ENCODE measurements around the gene SALL1. TPM values are rescaled to one million over a fixed set of nuclear protein-coding genes. Genes with fewer than 3 reads are reported as not detected.

The SALL1 gene
- total and polyA plus RNA-seq, 9 of the 15 experiments (the other 6 are each of a cell fraction or from before 2014, with no cell fraction given), result not detected

DNA sequence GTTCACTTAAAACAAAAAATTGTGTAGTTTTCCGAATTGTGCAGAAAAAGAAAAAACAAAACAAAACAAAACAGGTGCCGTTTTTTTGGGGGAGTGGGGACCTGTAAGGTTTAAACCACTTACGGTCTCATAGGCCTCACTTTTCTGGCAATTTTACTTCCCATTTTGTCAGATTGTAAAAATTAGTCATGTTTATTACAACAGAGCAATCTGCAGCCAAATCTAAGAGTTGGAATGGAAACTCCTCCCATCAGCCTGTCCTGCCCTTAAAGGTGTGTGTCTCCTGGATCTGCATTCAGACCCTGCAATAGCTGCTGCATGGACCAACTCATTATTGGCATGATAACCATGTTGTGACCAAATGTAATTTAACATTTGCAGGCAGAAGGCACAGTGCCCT lies 8.2 kb upstream of the SALL1 start:
- ATAC-seq (no peak), DNase-seq (ENCODE audit: extremely low read depth in 1 of 4, low spot score in 3 of 4) (no peak), FAIRE-seq (no peak)
- POLR2A ChIA-PET, result no interaction called here
- Histone ChIP-seq H3K9me1 (ENCODE audit: control insufficient read depth, insufficient read depth, low read length) (no peaks in the 10 kb centered on the region), H3K4me3 (no peak overlapping the region), H3K9me3 (replicated peaks; ENCODE audit: control insufficient read depth, insufficient read depth, low read depth, low read length) (no peaks in the 10 kb centered on the region), H3K4me1 (replicated peaks in 1 of 2; ENCODE audit: control insufficient read depth in 2 of 2, insufficient read depth in 2 of 2, low read length in 2 of 2) (no peaks in the 10 kb centered on the region), H3K27me3 (ENCODE audit: control insufficient read depth in 2 of 2, insufficient read depth in 2 of 2, low read length in 2 of 2) (peaks cover 0 to 11% of the 10 kb centered on the region in 2 experiments; a peak in 1 of 5 replicates), H4K20me1 (replicated peaks; ENCODE audit: control insufficient read depth, insufficient read depth, low read length) (no peaks in the 10 kb centered on the region), H3K36me3 (ENCODE audit: control insufficient read depth, insufficient read depth, low read length) (no peaks in the 10 kb centered on the region), H3K4me2 (ENCODE audit: insufficient read depth, low read length) (no peak overlapping the region), H3K27ac (ENCODE audit: extremely low read depth, low read depth, low read length) (no peak overlapping the region), H2AFZ (ENCODE audit: low read depth, low read length) (no peak overlapping the region), H3K9ac (ENCODE audit: insufficient read depth in 1 of 2, low read depth in 2 of 2, low read length in 2 of 2) (no peak overlapping the region), H3K79me2 (ENCODE audit: control insufficient read depth, insufficient read depth, low read length) (no peaks in the 10 kb centered on the region)
- 3% methylated on average over 3 of the region's 3 CpGs for WGBS (ENCODE audit: insufficient coverage, low coverage, missing lambda C conversion rate)
- CTCF ChIA-PET (ENCODE audit: low intra/inter-chr PET ratio), result no interaction called here
- TF ChIP-seq ZBTB34 (CRISPR knock-in tag; IDR thresholded peaks at IDR 0.05) (no peak), MTA2 (IDR thresholded peaks at IDR 0.05; ENCODE audit: low read depth) (no peak), RBM17 (IDR thresholded peaks at IDR 0.05; ENCODE audit: borderline replicate concordance, low read depth, low read length) (no peak), RBBP5 (IDR thresholded peaks at IDR 0.05; ENCODE audit: borderline replicate concordance, insufficient read depth, low read length, poor library complexity, severe bottlenecking) (no peak), NR1H2 (CRISPR knock-in tag; IDR thresholded peaks at IDR 0.05) (no peak), ZC3H4 (CRISPR knock-in tag; IDR thresholded peaks at IDR 0.05; ENCODE audit: borderline replicate concordance) (no peak), SP1 (CRISPR knock-in tag; IDR thresholded peaks at IDR 0.05) (no peak), NBN (IDR thresholded peaks at IDR 0.05; ENCODE audit: low read depth) (no peak), ILK (tag; IDR thresholded peaks at IDR 0.05; ENCODE audit: borderline replicate concordance, low read depth) (no peak)
- TF ChIP-seq, protein P1, sequence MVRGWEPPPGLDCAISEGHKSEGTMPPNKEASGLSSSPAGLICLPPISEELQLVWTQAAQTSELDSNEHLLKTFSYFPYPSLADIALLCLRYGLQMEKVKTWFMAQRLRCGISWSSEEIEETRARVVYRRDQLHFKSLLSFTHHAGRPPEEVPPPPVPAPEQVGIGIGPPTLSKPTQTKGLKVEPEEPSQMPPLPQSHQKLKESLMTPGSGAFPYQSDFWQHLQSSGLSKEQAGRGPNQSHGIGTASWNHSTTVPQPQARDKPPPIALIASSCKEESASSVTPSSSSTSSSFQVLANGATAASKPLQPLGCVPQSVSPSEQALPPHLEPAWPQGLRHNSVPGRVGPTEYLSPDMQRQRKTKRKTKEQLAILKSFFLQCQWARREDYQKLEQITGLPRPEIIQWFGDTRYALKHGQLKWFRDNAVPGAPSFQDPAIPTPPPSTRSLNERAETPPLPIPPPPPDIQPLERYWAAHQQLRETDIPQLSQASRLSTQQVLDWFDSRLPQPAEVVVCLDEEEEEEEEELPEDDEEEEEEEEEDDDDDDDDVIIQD (CRISPR knock-in tag; IDR thresholded peaks at IDR 0.05), result no peak
- intact Hi-C loops (cut with micrococcal nuclease), result no loop called here
- in situ Hi-C loops (cut with MboI), result no loop called here
- no TSS peak for BruUV-seq (replicated peaks)

Data from K562 (cell line).